ENCODE measurements around the gene DHRSX.

DHRSX gene

DNA sequence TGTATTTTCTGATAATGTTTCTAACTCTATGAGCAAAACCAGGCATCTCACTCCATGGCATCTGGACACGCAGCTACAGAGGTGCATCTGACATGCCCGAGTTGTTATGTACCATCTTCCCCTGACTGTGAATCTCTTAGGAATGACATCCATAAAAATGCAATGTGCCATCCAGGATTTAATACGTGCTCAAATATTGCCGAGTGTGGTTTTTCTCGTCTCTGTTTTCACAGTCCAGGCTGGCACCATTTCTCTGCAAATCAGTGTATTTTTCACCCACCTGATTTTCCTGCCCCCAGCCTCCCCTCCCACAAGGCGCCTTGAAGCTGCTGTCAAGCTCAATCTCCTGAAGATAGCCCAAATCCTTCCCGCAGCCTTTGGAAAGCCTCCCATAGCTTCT is 154.6 kb downstream of the DHRSX start:
- no peak for DNase-seq

- no peak for DNase-seq
Observed at GRCh38 chrX:2345562-2345961, 155.2 kb downstream of the DHRSX start.

- DNase-seq, result no peak
Observed at GRCh38 chrX:2343413-2343812, 157.4 kb downstream of the DHRSX start.

DNA sequence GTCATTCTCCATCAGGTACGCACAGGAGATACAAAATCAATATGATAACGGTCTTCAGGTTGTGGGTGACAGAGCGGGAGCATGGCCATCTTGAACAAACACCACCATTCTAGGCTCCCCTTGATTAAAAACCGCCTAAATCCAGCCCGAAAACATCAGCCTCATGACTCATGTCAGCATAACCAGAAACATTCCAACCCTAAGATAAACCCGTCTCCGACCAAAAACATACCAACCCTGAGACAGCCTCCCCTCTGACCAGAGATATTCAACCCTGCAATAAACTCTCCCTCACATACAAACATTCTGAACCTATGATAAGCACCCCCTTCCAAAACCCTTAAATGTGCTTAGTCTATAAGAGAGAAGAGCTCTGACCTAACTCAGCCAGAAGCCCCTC is 157.9 kb downstream of the DHRSX start:
- DNase-seq, result no peak

- DNase-seq, result no peak
Observed at GRCh38 chrX:2342281-2342688, 158.5 kb downstream of the DHRSX start.

- DNase-seq, result no peak
Observed at GRCh38 chrX:2340991-2341390, 159.8 kb downstream of the DHRSX start.

GRCh38 chrX:2336181-2336580 is 164.6 kb downstream of the DHRSX start:
- no peak for DNase-seq

DNA sequence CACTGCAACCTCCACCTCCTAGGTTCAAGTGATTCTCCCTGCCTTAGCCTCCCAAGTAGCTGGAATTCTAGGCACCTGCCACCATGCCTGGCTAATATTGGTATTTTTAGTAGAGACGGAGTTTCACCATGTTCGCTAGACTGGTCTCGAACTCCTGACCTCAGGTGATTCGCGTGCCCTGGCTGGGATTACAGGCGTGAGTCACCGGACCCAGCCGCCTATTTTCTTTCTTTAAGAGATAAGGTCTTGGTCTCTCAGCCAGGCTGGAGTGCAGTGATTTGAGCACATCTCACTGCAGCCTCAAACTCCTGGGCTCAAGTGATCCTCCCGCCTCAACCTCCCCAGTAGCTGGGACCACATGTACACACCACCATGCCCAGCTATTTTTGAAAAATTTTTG is 166.5 kb downstream of the DHRSX start:
- no peak for DNase-seq

GRCh38 chrX:2332252-2332651 is 168.5 kb downstream of the DHRSX start:
- no peak for DNase-seq

DNA sequence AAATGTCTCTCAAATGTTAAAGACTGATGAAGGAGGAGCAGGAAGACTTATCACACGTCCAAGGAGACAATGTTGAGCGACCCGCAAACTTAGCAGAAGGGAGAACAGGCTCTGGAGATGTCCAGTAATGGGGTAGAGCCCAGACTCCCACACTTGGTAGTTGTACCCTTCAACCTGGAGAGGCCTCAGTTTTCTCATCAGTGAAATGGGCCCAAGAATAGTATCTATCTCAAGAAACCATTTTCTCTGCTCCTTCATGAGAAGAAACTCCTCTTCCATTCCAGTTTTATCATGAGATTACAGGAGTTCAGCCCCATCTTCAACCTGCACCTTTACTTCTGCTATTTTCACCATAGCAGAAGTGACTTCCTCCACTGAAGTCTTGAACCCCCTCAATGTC is 169.9 kb downstream of the DHRSX start:
- no peak for DNase-seq

GRCh38 chrX:2330487-2330886 is 170.3 kb downstream of the DHRSX start:
- no peak for DNase-seq

GRCh38 chrX:2327423-2327822 is 173.4 kb downstream of the DHRSX start:
- DNase-seq, result no peak

DNA sequence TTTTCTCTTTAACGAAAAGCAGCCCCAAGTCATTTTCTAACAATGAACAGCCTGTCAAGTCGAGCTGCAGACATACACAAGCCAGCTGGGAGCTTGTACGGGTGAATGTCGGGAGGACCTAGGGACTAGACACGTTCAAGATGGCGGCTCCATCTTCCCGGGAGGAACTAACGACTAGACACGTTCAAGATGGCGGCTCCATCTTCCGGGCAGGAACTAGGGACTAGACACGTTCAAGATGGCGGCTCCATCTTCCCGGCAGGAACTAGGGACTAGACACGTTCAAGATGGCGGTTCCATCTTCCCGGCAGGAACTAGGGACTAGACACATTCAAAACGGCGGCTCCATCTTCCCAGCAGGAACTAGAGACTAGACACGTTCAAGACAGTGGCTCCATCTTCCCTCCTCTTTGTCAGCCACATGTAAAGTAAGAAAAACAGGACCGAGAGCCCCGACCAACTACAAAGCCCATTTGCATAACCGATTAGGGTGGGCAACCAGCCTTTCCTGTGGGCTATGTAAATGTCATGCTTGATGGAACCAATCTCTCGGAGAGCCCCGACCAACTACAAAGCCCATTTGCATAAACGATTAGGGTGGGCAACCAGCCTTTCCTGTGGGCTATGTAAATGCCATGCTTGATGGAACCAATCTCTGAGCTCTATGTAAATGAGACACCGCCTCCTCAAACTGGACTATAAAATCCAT is 175.5 kb downstream of the DHRSX start:
- DNase-seq, result peak; percentile 93

GRCh38 chrX:2324151-2324550 is 176.6 kb downstream of the DHRSX start:
- no peak for DNase-seq

- DNase-seq, result no peak
Observed at GRCh38 chrX:2321411-2321810, 179.4 kb downstream of the DHRSX start.

DNA sequence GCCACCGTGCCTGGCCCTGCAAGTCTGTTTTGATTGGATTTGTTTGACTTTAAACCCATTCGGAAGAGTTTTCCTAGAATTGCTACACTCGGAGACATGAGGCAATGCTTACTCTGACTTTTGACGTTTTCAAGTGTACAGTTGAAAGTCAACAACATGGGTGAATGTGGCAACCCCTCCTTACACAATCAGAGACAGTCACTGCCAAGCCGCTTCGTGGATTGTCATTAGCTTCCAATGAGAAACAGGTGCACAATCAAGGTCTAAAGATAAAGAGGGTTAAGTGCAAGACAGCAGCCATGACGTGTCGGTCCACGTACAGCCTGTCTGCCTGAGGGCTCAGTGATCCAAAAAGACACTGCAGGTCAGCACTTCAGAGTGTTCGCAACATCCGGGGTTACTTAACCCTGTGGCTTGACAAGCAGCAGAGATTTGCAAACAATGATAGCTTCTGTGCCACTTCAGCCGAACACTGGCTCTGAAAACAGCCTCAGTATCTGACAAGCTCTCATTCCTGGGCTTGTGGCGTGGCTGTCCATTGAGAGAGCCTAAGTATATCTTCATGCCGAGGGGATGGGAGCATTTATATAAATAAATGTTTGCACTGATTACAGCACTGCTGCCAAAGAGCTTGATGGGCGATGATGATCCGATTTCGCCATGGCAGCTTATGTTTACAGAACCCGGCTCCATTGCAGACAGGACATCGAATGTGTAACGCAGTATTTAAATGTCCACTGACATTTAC is 180.0 kb downstream of the DHRSX start:
- no peak for DNase-seq

DNA sequence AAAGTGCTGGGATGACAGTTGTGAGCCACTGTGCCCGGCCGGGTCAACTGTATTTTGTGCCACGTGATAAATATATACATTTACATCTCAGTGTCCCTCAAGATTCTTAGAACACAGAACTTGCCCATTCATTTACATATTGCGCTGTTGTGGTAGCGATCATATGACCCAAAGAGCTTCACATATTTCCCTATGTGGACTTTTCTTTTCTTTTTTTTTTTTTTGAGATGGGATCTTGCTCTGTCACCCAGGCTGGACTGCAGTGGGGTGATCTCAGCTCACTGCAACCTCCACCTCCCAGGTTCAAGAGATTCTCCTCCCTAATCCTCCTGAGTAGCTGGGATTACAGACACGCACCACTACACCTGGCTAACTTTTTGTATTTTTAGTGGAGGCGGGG is 180.7 kb downstream of the DHRSX start:
- no peak for DNase-seq

DNA sequence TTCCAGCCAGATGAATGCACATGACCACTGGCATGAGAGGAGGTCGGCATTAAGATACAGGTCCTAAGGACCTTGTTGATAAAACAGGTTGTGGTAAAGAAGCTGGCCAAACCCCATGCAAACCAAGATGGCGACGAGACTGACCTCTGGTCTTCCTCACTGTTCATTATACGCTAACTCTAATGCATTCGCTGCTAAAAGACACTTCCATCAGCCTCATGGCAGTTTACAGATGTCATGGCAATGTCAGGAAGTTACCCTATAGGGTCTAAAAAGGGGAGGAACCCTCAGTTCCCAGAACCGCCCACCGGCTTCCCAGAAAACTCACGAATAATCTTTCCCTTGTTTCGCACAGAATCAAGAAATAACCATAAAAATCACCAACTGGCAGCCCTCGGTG is 182.4 kb downstream of the DHRSX start:
- DNase-seq, result no peak

DNA sequence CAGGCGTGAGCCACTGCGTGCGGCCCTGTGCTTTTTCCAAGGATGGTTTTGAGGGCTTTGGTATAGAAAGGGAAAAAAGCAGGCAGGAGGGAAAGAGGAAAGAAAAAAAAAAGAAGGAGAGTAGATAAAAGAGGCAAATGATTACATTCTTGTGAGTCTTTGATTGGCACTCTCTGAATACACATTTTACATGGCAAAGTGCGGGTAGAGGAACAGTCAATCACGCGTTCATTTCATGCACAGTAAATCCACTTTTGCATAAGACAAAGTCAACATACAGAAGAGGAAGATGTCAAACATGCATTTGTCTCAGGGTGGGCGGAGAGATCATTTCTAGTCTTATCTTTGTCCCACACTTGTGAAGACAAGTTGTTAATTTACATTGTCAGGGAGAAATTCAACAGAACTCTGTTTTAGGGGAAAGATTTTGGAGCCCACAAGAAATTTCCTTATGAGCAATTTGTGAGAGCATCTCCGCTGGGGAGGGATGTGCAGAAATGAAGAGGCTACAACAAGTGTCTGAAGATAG is 183.2 kb downstream of the DHRSX start:
- DNase-seq, result no peak

GRCh38 chrX:2316534-2316933 is 184.2 kb downstream of the DHRSX start:
- DNase-seq, result no peak

DNA sequence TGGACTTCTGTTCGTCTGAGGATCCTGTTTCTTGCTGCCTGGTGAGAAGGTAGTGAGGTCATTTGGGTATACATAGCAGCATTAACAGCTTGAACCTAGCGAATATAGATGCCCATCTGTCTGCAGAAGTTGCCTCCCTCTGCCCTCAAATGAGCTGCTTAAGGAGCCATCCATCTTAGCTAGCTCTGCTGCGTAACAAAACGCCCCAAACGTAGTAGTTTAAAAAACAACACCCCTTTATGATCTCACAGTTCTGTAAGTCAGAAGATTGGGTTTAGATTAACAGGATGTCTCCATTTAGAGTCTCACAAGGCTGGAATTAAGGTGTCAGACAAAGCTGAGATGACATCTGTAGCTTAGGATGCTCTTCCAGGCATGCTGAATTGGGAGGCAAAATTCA is 185.3 kb downstream of the DHRSX start:
- no peak for DNase-seq

DNA sequence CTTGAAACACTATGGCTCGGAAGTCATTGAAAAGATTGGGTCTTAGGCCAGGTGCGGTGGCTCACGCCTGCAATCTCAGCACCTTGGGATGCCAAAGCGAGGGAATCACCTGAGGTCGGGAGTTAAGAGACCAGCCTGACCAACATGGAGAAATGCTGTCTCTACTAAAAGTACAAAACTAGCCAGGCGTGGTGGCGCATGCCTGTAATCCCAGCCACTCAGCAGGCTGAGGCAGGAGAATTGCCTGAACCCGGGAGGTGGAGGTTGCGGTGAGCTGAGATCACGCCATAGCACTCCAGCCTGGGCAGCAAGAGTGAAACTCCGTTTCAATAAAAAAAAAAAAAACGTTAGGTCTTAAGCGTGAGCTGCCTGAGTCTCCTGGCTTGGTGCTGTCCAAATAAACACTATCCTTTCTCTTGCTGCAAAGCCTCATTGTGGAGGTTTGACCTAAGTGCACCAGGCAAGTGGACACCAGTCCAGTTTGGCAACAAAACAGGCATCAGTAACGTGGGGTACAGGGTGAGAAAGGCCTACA is 185.9 kb downstream of the DHRSX start:
- DNase-seq, result no peak

GRCh38 chrX:2313864-2314640 is 186.7 kb downstream of the DHRSX start:
- no peak for DNase-seq
